PC-9 (cell line): Measurements from ENCODE around the gene CCDC24. TPM values are rescaled to one million over a fixed set of nuclear protein-coding genes. Genes with fewer than 3 reads are reported as not detected.
A peak's percentile ranks its signal among the peaks of the same experiment; 100 is the strongest.

ENCODE experiments used
- BruUV-seq: library from RNA; stranded (reverse); fragments of 400-500 nt; replicated peaks from 2 replicates; lab custom pipeline; 2021; lab: Mats Ljungman, UMichigan
- CTCF ChIA-PET: fragments of 300-600 bp; sonication (Branson Sonifier 250); formaldehyde crosslinking; loops from one replicate; lab custom pipeline; 2022; ENCODE audit warnings: antibody characterized with exemption; lab: Charles Lee
- POLR2A ChIA-PET: fragments of 300-600 bp; sonication (Branson Sonifier 250); formaldehyde crosslinking; loops from one replicate; lab custom pipeline; 2022; ENCODE audit warnings: antibody characterized with exemption; ENCODE audit not compliant: unreplicated experiment; lab: Charles Lee
- DNase-seq, 2 experiments: peaks; one replicate each; pipeline versions ENCODE4 v3.0.0 to v3.0.0-alpha.2; 2015 to 2022; ENCODE audit warnings: mixed read lengths in 1 of 2
- H2AFZ ChIP-seq: fragments of 200-600 bp; sonication (generic); 2 replicates; pipeline ENCODE4 v1.8.1; 2017; ENCODE audit warnings: antibody characterized with exemption
- H3F3A ChIP-seq: fragments of 200-600 bp; sonication (generic); 2 replicates; pipeline ENCODE4 v1.8.1; 2017; ENCODE audit warnings: antibody characterized with exemption, mild to moderate bottlenecking, low read depth; ENCODE audit not compliant: insufficient read depth
- H3K27ac ChIP-seq: fragments of 200-600 bp; sonication (generic); 2 replicates; pipeline ENCODE4 v1.6.1; 2016; ENCODE audit warnings: mixed run types
- H3K27me3 ChIP-seq: fragments of 200-600 bp; sonication (generic); 2 replicates; pipeline ENCODE4 v1.6.1; 2016; ENCODE audit warnings: low read depth, mixed run types; ENCODE audit not compliant: insufficient read depth
- H3K36me3 ChIP-seq: fragments of 200-600 bp; sonication (generic); 2 replicates; pipeline ENCODE4 v1.6.1; 2016; ENCODE audit warnings: low read depth, mixed run types
- H3K4me1 ChIP-seq: fragments of 200-600 bp; sonication (generic); replicated peaks from 2 replicates; pipeline ENCODE4 v1.6.1; 2016; ENCODE audit warnings: mixed run types; ENCODE audit not compliant: insufficient read depth
- H3K4me2 ChIP-seq: fragments of 200-600 bp; sonication (generic); 2 replicates; pipeline ENCODE4 v1.6.1; 2017; ENCODE audit warnings: mixed run types
- H3K4me3 ChIP-seq: fragments of 200-600 bp; sonication (generic); 2 replicates; pipeline ENCODE4 v1.6.1; 2016; ENCODE audit warnings: mixed run types
- H3K79me2 ChIP-seq: fragments of 200-600 bp; sonication (generic); 2 replicates; pipeline ENCODE4 v1.6.1; 2017; ENCODE audit warnings: low read depth, mixed run types
- H3K9me2 ChIP-seq: fragments of 200-600 bp; sonication (generic); 2 replicates; pipeline ENCODE4 v1.8.1; 2017; ENCODE audit warnings: mild to moderate bottlenecking; ENCODE audit not compliant: insufficient read depth
- H3K9me3 ChIP-seq: fragments of 200-600 bp; sonication (generic); 2 replicates; pipeline ENCODE4 v1.8.1; 2016; ENCODE audit warnings: low read depth; ENCODE audit not compliant: insufficient read depth
- H4K20me1 ChIP-seq: fragments of 200-600 bp; sonication (generic); 2 replicates; pipeline ENCODE4 v1.8.1; 2017; ENCODE audit not compliant: insufficient read depth
- CTCF ChIP-seq: fragments of 200-600 bp; sonication (generic); conservative IDR thresholded peaks from 2 replicates; pipeline ENCODE4 v1.6.1; 2017; ENCODE audit warnings: mixed run types, antibody characterized with exemption, mild to moderate bottlenecking, moderate library complexity
- EZH2 ChIP-seq: fragments of 200-600 bp; sonication (generic); IDR thresholded peaks from 2 replicates; pipeline ENCODE4 v1.8.0; 2017; ENCODE audit warnings: antibody characterized with exemption, low read depth
- intact Hi-C: fragments of 100-400 bp; cut with micrococcal nuclease; formaldehyde crosslinking; loops from one replicate; pipeline ENCODE4 v1.10.0; 2022; ENCODE audit not compliant: unreplicated experiment
- total RNA-seq: library from RNA; stranded (reverse); gene quantifications from 2 replicates; pipeline ENCODE4 v1.2.3, GENCODE V29; 2021

The CCDC24 gene
- total RNA-seq, 1 experiment from 2014 or later = 47.9 TPM

GRCh38 chr1:43975249-43975961 lies 16.0 kb upstream of the CCDC24 start:
- Histone ChIP-seq H3K4me1 (peaks cover 53% of the 10 kb centered on the region), H3K79me2 (peaks cover 63% of the 10 kb centered on the region), H3K27ac (peak overlapping the region; percentile 23; the same call in 1 of the 2 replicates), H3K9me2 (no peaks in the 10 kb centered on the region), H3K27me3 (no peaks in the 10 kb centered on the region), H3K36me3 (peaks cover 22% of the 10 kb centered on the region), H3K9me3 (no peaks in the 10 kb centered on the region), H4K20me1 (peaks cover 9% of the 10 kb centered on the region; the same call in 1 of the 2 replicates), H3K4me3 (peak overlapping the region; percentile 67), H3F3A (peaks cover 51% of the 10 kb centered on the region), H2AFZ (peak overlapping the region; percentile 80), H3K4me2 (peak overlapping the region; percentile 95)
- intact Hi-C loops = loop anchor here (10.0 kb wide), 1 partner anchor 271 kb away; the partner anchor contains the start of gene ST3GAL3
- TF ChIP-seq EZH2 (no peak), CTCF (no peak)
- POLR2A ChIA-PET = interaction anchor here (0.6 to 0.7 kb wide), 3 partner anchors 20 to 117 kb away, joined by 3 to 11 read pairs (median 9); no protein-coding TSS in a partner anchor
- BruUV-seq = TSS peak; percentile 36
- CTCF ChIA-PET = interaction anchor here (0.6 to 0.9 kb wide), 2 partner anchors 15 to 161 kb away, joined by 3 to 4 read pairs; no protein-coding TSS in a partner anchor
- no peak for DNase-seq

GRCh38 chr1:43976045-43976444 lies 15.4 kb upstream of the CCDC24 start:
- no peaks in the 10 kb centered on the region for H3K9me2 ChIP-seq
- BruUV-seq = no TSS peak
- ChIA-PET CTCF (interaction anchor here (0.6 kb wide), 1 partner anchor 161 kb away, joined by 4 read pairs; no protein-coding TSS in a partner anchor), POLR2A (no interaction called here)
- H3K27me3 ChIP-seq = no peaks in the 10 kb centered on the region
- peaks cover 54% of the 10 kb centered on the region for H3K4me1 ChIP-seq
- no peak overlapping the region for H3K27ac ChIP-seq
- TF ChIP-seq EZH2 (no peak), CTCF (no peak)
- no peaks in the 10 kb centered on the region for H3K9me3 ChIP-seq
- H3F3A ChIP-seq = peaks cover 55% of the 10 kb centered on the region
- H3K4me3 ChIP-seq = peak overlapping the region; percentile 67
- peak overlapping the region; percentile 95 for H3K4me2 ChIP-seq
- no peak for DNase-seq
- H4K20me1 ChIP-seq = peaks cover 9% of the 10 kb centered on the region; the same call in 1 of the 2 replicates
- peaks cover 63% of the 10 kb centered on the region for H3K79me2 ChIP-seq
- H3K36me3 ChIP-seq = peaks cover 22% of the 10 kb centered on the region
- intact Hi-C loops = loop anchor here (10.0 kb wide), 1 partner anchor 271 kb away; the partner anchor contains the start of gene ST3GAL3
- no peak overlapping the region for H2AFZ ChIP-seq

- peaks cover 55% of the 10 kb centered on the region for H3F3A ChIP-seq
- H3K27ac ChIP-seq = no peak overlapping the region
- BruUV-seq = no TSS peak
- no peak overlapping the region for H3K4me3 ChIP-seq
- peak overlapping the region; percentile 95 for H3K4me2 ChIP-seq
- peaks cover 53% of the 10 kb centered on the region for H3K4me1 ChIP-seq
- H3K9me3 ChIP-seq = no peaks in the 10 kb centered on the region
- intact Hi-C loops = loop anchor here (10.0 kb wide), 1 partner anchor 272 kb away; the partner anchor contains the start of gene ST3GAL3
- no peak overlapping the region for H2AFZ ChIP-seq
- H4K20me1 ChIP-seq = peaks cover 9% of the 10 kb centered on the region; the same call in 1 of the 2 replicates
- no peak for DNase-seq
- no peaks in the 10 kb centered on the region for H3K27me3 ChIP-seq
- CTCF ChIA-PET = interaction anchor here (0.6 kb wide), 1 partner anchor 69 kb away, joined by 3 read pairs; no protein-coding TSS in a partner anchor
- H3K9me2 ChIP-seq = no peaks in the 10 kb centered on the region
- peaks cover 62% of the 10 kb centered on the region for H3K79me2 ChIP-seq
- POLR2A ChIA-PET = no interaction called here
- H3K36me3 ChIP-seq = peaks cover 22% of the 10 kb centered on the region
- TF ChIP-seq CTCF = no peak
- TF ChIP-seq EZH2 = no peak
Observed at GRCh38 chr1:43976890-43977289, 14.5 kb upstream of the CCDC24 start.
